ENCODE measurements around the gene SIX2.

- no peak for TF ChIP-seq CTCF (IDR thresholded peaks at IDR 0.05)
- no peak for TF ChIP-seq POLR2A (IDR thresholded peaks at IDR 0.05)
Observed at GRCh38 chr2:45009303-45009927, at the start of gene SIX2.
